SU-DHL-6 (cell line): ENCODE measurements around the gene ANO9.

Experiments used
- EZH2phosphoT487 ChIP-seq: fragments of 200-600 bp; sonication (generic), shearing (Covaris generic); conservative IDR thresholded peaks from 2 replicates; pipeline ENCODE4 v1.6.1; 2018; ENCODE audit warnings: mild to moderate bottlenecking, antibody characterized with exemption, low read length, moderate library complexity, mixed read lengths
- TF ChIP-seq, protein P1 (sequence below): fragments of 200-600 bp; sonication (generic); IDR thresholded peaks from one replicate; pipeline ENCODE4 v1.5.1; 2017; ENCODE audit warnings: antibody characterized with exemption, mild to moderate bottlenecking, low read length, moderate library complexity; ENCODE audit not compliant: insufficient read depth, poor library complexity, severe bottlenecking

- TF ChIP-seq, protein P1, sequence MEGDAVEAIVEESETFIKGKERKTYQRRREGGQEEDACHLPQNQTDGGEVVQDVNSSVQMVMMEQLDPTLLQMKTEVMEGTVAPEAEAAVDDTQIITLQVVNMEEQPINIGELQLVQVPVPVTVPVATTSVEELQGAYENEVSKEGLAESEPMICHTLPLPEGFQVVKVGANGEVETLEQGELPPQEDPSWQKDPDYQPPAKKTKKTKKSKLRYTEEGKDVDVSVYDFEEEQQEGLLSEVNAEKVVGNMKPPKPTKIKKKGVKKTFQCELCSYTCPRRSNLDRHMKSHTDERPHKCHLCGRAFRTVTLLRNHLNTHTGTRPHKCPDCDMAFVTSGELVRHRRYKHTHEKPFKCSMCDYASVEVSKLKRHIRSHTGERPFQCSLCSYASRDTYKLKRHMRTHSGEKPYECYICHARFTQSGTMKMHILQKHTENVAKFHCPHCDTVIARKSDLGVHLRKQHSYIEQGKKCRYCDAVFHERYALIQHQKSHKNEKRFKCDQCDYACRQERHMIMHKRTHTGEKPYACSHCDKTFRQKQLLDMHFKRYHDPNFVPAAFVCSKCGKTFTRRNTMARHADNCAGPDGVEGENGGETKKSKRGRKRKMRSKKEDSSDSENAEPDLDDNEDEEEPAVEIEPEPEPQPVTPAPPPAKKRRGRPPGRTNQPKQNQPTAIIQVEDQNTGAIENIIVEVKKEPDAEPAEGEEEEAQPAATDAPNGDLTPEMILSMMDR: no peak
- no peak for TF ChIP-seq EZH2phosphoT487
These were observed 15.4 kb upstream of the ANO9 start for GRCh38 chr11:457111-457760.
